GM21381 (cell line): ENCODE results near the gene PDE1C.
"Not testable (repeated sequence)": the region's sequence is repeated elsewhere in the genome, so short reads cannot be mapped to it uniquely, and the experiment has no call there.

Source experiments
- ATAC-seq: cut with Tn5 transposase; IDR thresholded peaks from one replicate; pipeline ENCODE4 v1.9.1; 2021; ENCODE audit warnings: mild to moderate bottlenecking, moderate library complexity; ENCODE audit not compliant: unreplicated experiment

PDE1C gene

DNA sequence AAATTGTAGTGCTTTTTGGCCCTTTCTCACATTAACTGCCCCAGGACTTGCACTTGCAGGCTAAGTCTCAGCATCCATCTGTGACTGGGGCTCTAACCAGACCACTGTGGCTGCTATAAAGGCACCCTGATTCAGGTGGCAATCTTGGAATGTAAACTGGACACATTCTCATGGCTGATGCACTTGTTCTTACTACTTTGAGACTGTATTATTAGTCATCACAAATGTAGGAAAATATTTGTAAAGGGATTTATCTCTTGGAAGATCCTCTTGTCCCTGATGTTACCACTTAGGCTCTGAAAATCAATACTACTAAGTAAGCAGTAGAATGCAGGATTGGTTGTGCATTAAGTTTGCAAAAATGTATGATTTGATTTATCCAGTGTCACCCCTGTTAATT lies 25.0 kb downstream of the PDE1C start:
- ATAC-seq, result no peak

DNA sequence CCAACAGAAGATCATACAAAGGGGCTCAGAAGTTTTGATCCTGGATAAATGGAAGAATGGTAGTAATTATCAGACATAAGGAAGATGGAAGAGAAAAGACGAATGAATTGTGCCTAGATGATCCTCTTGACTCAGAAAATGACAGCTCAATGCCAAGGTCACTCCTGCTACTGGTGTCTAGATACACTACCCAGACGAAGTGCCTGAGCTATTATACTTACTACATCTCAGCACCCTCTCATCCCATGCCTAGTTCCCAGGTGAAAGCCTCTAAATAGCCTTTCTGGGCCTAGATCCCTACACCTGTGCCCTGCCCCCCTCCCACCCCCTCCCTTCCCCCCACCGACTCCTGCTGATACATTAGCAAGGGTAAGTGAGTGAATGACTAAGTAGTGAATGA lies 25.5 kb downstream of the PDE1C start:
- no peak for ATAC-seq

DNA sequence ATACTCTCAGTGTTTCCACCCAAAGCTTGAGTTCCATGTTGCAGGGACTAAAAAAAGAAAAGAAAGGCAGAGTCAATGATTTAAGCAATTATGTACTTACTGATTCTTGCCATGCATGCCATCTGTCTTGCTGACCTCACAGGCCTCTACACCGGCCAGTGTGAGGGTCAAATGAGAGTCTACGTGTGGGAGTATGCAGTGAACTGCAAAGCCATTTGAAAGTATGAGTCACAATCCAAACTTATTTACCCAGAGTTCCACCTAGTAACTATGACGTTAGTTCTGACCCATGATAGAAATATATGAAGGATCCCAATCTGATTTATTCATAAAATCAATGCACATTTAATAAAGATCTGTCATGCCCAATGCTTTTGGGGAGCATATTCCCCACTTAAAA lies 26.5 kb downstream of the PDE1C start:
- ATAC-seq, result no peak

DNA sequence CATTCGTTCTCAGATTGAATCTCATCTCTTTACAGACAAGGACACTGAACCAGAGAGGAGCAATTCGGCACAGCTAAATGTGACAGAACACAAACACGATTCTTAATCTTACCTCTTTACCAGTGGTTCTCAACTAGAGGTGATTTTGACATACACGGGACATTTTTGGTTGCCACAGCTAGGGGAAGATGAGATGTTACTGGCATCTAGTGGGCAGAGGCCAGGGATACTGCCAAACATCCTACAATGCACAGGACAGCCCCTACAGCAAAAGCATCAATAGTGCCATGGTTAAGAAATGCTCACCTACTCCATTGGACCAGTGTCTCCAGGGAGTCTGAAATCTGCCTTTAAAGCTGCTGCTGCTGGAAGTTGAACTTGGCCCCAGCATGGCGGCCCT lies 27.3 kb downstream of the PDE1C start:
- ATAC-seq, result no peak

DNA sequence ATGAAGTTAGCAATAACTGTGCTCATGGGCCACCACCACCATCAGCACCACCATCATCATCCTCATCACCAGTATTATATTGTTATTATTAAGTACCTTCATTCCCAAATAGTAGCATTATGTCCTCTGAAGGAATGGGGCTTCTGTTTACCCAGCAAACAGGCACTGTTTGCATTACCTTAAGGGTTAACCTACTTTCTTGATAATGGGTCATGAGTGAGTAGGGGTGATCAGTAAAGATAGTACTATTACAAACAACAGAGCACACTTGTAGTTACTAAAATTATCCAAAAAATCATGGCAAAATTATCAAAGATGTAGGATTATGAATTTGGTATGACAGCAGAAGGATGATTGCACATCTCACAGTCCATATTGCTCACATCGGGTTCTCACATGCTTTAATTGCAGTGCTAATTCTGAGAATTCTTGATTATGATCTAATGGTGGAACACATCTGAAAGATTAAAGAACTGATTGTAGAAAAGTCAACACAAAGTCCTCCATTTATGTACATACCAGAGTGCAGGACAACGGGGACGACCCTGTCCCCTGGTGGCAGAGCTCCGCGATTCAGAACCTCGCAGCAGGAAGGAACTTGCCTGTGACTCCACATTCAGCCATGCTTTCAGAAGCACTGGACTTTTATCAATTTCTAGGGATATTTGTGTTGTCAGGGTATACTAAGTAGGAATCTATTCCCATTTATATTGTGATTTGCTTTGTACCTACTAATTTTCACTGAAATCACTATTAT lies 31.0 kb downstream of the PDE1C start:
- no peak for ATAC-seq

DNA sequence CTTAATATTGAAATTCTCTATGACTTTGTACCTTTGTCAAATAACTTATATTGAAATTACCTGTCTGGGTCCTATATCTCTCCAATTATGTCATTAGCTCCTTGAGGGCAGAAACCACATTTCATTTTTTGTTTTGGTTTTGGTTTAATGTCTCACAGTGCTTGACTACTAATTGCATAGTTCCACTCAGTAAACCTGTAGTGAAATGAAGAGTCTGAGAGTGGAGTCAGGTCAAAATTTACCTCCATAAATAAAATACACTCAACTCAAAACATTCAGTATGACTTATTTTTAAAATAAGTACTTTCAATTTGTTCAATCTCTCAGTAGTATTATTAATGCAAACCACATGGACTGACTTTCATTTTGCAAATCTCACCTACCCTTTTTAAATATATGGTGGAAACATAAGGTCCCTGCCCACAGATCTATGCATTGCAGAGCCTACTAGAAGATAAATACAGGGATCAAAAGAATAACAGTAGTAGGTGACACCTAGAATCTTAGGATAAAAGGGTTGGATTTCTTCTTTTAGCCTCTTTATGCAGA lies 32.5 kb downstream of the PDE1C start:
- peak; percentile 69 for ATAC-seq

DNA sequence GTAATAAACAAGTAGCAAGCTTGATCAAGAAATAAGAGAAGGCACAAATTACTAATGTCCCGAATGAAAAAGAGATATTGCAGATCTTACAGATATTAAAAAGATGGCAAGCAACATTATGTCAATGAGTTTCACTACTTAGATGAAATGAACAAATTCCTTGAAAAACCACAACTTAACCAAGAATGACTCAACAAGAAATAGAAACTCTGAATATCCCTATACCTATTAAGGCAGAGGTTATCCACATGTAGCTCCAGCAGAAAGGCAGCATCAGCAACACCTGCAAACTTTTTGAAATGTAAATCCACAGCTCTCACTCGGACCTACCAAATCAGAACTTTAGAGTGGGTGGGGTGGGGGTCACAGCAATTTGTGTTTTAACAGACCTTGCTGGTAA lies 33.6 kb downstream of the PDE1C start:
- no peak for ATAC-seq

DNA sequence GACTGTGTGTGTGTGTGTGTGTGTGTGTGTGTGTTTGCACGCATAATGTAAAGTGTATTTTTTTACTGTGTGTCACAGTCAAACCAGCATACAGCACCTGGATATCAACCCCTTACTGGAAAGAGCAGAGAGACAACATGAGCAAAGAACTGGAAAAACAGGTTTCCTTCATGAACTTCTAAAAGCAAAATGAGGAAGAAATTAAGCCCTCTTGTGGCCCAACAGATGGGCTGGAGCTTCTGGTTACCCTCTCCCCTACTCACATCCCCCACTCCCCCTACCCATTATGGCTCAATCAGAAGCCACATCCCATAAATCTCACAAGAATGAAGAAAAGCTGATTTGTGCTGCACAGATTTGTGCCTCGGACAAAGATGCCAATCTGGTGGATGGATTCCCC lies 36.2 kb downstream of the PDE1C start:
- no peak for ATAC-seq

DNA sequence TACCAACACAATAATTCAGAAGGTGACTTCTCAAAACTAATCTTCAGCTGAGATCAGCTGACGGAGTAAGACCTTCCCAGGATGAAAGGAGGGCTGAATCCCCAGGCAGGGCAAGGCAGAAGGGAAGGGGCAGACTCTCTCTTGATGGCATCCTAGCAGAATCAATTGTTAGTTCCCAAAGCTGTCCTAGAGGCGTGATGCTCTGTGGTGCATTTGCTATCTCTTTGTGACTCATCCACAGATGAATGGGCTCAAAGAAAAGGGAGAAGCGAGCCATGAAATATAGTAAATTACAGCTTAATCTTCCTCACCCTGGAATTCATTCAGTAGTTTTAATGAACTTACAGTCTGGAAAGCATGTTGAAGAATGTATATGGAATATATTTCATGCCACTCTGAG lies 37.2 kb downstream of the PDE1C start:
- no peak for ATAC-seq

DNA sequence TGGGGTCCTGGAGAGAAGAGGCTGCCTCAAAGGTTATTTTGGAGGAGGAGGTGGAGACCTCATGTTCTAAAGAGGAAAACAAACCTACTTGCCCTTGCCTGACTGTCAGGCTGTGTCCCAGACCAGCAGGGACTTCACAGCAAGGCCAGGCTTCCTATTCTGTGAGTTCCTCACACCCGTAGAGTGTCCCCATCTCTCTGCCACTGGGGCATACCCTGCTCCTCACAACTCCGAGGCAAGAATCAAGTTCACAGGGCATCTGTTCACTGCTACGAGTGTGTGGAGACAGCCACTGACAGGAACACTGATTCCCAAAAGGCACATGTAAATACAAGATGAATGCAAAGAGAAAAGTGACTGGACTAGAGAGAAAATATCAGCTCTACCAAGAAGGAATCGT lies 38.0 kb downstream of the PDE1C start:
- ATAC-seq, result no peak

DNA sequence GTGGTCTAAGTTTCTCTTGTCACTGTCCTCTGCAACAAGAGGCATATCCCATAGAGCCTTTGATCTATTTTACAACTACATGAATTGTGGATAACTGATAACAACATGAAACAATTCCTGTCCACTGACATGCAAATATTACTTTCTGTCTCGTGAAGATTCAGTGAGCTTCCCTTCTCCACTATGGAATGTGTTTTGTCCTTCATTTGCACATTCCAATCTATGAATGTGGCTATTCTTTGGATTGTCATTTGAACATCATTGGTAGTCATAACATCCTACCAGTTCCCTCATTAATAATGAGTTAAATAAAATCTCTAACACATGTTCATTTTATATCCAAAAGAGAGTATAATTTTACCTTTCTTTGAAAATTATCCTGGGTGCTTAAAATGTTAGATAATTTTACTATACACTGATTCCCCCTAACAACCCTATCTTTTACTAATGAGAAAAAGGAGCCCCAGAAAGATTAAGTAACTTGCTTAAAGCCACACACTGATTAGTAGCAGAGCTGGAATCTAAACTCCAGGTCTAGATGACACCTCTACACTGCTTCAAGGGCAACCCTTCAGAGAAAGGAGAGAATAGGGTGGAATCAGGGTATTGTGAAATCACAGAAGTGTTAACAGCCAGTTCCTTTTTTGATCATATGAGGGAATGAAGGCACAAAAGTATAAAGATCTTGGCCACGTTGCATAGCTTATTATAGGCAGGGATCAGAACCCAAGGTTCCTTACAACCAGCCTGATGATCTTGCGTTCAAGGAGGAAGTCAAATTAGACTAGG lies 39.1 kb downstream of the PDE1C start:
- no peak for ATAC-seq

DNA sequence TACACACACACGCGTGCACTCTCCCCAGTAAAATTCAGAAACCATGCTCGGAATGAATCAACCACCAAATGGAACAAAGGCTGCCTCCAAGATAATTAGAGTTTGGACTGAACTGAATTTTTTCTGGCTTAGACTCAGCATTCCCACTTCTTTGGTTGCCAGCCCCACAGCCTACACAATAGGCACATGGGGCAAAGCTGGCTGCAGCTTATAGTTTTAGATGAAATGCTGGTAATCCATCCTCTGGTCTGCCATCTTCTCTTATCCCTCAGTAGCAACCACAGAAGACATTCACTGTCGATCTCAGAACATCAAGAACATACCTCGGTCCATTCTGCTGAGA lies 44.2 kb downstream of the PDE1C start:
- no peak for ATAC-seq

DNA sequence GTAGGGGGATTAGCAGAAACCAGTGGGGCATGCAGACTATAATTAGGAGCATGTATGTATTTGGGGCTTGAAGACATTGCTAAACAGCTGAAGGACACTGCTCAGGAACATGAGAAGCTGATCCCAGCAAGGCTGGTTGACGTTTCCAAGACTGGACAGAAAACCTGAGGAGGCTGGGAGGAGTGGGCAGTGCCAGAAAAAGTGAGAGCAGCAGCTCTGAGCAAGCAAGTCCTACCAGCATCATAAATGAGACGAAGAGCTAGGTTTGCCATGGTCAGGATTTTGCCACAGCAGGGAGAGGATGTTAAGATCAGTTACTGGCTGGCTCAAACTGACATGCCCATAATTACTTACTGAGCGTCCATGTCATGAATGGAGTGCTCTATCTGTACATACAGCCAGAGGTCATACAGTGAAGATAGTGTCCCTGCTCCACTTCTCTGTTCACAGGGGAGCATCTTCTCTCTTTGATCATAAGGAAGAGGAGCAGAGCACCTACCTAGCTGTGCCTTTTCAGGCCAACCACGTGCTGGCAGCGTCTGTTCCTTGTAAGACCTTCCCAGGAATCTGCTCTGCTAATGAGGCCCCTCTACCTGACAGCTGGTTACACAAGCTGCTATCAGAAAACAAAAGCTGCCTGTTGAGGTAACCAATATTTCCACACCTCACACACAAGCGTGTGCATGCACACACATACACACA lies 44.7 kb downstream of the PDE1C start:
- ATAC-seq, result no peak

DNA sequence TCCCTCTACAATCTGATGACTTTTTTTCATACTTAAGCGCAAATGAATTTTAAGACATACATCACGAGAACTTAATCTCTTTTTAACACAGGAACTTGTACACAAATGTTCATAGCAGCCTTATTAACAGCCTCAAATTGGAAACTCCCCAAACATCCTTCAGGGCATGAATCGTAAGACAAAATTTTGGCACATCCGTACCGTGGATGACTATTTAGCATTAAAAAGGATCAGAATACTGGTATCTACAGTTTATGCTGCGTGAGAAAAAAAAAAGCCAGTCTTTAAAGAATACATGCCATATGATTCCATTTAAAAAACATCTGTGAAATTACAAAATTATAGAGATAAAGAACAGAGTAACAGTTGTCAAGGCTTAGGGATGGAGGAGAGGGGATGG lies 46.8 kb downstream of the PDE1C start:
- ATAC-seq, result no peak

DNA sequence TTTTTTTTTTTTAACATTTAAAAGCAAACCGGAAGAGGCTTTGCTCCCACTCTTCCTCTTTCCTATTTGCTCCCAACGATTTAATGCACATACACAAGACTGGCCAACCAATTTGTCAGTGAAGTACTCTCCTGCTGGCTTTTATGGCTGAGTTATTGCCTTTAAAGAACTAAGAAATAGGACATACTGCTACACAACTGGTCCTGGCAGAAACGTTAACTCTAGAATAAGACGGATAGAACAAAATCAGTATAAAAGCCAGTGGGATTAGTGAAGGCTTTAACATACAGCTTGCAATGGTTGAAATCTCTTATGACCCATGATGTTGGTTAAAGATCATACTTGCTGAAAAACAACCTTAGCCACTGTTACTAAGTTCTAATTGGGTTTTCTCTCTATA lies 47.2 kb downstream of the PDE1C start:
- ATAC-seq, result no peak

DNA sequence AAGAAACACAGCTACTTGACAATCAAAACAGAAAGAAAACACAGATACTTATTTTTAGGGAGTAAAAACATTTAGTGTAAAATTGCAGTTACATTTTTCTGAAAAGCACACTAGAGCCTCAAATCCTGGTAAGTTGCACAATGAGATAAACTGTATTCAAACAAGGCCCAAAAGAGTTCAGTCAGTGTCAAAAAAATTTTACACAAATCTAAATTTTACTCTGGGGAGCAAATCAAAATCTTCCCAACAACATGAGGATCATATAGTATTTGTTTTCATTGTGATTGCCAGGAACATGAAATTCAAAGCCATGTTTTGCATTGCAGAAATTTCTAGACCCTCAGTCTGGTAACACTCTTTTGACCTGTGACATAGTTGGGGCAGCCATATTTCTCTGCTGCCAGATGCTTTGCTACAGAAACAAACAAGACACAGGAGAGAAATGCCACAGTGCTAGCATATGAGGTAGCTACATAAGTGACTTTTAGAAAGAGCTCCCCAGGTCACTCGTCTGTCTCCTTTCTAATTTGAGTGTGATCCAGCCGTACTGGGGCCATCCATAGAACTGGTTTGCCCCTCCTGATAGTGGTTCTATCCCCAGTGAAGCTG lies 49.6 kb downstream of the PDE1C start:
- ATAC-seq, result no peak

DNA sequence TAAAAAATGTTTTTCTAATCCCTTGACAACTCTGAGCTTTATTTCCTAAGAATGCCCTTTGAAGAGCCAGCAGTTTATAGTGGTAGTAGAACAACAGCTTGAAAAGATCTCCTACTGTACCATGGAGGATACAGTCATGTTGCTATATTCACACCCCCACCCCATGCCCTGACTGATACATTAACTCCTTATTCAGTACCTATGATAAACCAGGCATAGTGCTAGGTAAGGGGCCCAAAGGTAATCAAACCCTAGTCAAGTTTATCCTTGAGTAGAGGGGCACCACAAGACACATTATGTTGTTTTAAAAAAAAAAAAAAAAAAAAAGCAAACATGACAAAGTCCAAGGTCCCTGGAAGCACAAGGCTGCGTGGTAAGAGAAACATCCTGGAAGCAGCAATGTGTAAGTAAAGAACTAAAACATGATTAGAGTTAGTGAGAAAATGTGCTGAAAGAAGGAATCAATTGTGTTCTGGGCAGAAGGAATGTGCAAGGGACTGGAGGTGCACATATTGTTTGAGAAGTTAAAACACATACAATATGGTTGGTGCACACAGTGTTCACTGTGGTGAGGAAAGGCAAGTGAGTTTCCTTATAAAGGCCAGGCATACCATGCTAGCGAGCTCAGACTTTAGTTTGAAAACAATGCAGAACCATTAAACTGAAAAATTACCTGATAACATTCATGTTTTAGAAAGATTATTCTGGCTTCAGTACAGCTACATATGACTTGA lies 51.2 kb downstream of the PDE1C start:
- no peak for ATAC-seq

DNA sequence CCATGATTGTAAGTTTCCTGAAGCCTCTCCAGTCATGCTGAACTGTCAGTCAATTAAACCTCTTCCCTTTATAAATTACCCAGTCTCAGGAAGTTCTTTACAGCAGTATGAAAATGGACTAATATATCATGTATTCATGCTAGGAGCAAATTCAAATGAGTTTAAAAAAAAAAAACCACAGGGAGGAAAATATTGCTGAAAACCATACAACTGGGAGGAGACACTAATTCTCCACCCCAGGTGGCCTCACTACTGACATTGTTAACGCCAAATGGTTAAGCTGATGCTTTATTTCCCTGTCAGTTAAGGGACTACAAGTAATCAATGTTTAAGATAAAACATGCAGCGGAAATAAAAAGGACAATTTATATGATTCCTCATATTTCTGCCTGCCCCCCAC lies 55.1 kb downstream of the PDE1C start:
- ATAC-seq, result no peak

DNA sequence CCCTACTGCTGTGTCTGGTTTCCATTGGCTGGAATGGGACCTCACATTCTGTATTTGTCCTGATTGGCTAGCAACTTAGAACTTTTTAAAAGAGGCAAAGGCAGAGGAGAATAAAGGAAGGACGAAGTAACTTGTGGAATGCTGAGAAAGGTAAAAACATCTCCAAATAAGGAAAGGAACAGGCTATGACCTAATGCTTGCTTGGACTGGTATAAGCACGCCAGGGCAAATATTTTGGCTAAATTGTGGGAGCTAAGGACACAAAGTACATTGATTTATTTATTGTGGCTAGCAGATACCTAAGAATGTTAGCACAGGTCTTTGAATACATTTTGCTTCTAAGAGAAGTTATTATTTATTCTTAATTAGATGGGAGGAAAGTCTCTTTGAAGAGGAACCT lies 56.7 kb downstream of the PDE1C start:
- ATAC-seq, result not testable (repeated sequence)

DNA sequence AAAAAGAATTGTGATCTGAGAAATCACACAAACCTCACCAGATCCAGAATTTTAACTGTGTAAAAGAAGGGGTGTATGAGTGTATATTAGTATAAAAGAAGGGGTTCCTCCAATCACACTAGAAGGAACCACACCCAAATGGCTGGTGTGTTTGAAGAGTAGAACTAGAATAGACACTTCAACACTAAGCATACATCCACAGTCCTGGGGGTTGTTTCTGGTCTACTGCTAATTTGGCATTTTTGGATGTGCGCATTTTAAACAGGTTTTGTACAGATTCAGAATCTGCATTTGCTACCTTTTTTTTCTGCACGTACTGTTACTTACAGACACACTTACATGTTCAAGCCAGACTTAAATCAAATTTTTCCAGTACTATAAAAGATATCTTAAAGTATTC lies 64.6 kb downstream of the PDE1C start:
- ATAC-seq, result no peak

DNA sequence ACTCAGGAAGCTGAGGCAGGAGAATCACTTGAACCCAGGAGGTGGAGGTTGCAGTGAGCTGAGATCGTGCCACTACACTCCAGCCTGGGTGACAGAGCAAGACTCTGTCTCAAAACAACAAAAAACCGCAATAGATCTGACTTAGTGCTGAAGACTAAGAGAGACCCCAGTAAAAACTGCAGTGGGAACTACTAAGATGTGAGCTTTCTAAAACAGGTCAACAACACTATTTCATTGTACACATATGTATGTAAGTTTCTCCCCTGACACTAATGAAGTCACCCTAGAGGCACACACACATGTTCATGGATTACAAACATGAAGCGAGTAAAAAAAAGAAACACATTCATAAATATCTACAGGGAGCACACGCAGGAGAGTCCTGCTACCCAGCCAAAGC lies 68.3 kb downstream of the PDE1C start:
- no peak for ATAC-seq
